ENCODE measurements around the gene PNMA1.

DNA sequence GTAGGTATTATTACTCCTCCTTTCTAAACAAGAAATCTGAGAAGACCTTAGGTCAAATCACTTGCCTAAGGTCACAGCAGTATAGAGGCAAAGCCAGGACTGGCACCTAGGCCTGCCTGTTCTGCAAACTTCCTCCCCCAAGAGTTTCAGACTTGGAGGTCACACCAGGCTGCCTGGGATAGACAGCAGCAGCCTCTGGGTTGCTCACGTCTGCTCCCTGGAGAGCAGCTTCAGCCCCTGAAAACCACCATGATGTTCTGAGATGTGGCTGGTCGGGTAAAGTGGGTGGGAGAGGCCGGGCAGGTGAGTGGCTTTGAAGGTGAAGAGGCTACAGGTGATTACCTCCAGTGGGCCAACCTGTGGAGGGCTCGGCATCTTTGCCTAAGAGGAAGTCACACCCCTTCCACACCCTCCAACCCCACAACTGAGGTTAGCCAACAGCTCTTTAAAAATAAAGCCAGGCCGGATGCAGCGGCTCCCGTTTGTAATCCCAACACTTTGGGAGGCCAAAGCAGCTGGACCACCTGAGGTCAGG, 37.0 kb upstream of the PNMA1 start:
- TF ChIP-seq SP1 (IDR thresholded peaks at IDR 0.05) (no peak), HDGF (IDR thresholded peaks at IDR 0.05; ENCODE audit: borderline replicate concordance) (no peak), FOXK2 (IDR thresholded peaks at IDR 0.05) (no peak), NFRKB (IDR thresholded peaks at IDR 0.05) (no peak)

All from HEK293T (cell line).